ENCODE measurements around the gene OR2G3. TPM values are rescaled to one million over a fixed set of nuclear protein-coding genes. Genes with fewer than 3 reads are reported as not detected.

OR2G3 gene
- total RNA-seq, 1 donor from 2014 or later, result not detected

GRCh38 chr1:247653040-247653439, 47.7 kb downstream of the OR2G3 start:
- H3K4me3 ChIP-seq (ENCODE audit: low read depth, low read length), result no peak overlapping the region
- no peak for DNase-seq (ENCODE audit: low read depth)
- TF ChIP-seq CTCF (IDR thresholded peaks at IDR 0.05; ENCODE audit: insufficient read depth, low read length, poor library complexity, severe bottlenecking), result no peak
- no peaks in the 10 kb centered on the region for H3K36me3 ChIP-seq (ENCODE audit: control insufficient read depth, insufficient read depth, low read length)
- no peaks in the 10 kb centered on the region for H3K27me3 ChIP-seq (ENCODE audit: control insufficient read depth, insufficient read depth, low read length)

Other genes starting within 250 kb of the OR2G3 start
- gene NLRP3, start 189.4 kb upstream of the OR2G3 start, total RNA-seq, result 1.5 and 2.4 TPM in 2 replicates
- gene OR2B11, start 147.5 kb upstream of the OR2G3 start, total RNA-seq, result not detected in 2 replicates
- gene OR2C3, start 69.1 kb upstream of the OR2G3 start, total RNA-seq, result 0.04 and 0.07 TPM in 2 replicates
- 0.04 TPM in 1 of 2 replicates, not detected in the other for gene GCSAML, start 56.5 kb upstream of the OR2G3 start, total RNA-seq
- gene OR2G2, start 17.2 kb upstream of the OR2G3 start, total RNA-seq, result not detected in 2 replicates
- not detected in 2 replicates for gene OR13G1, start 74.2 kb downstream of the OR2G3 start, total RNA-seq
- gene OR6F1, start 111.1 kb downstream of the OR2G3 start, total RNA-seq, result not detected in 2 replicates
- gene OR14K1, start 133.0 kb downstream of the OR2G3 start, total RNA-seq, result not detected in 2 replicates
- gene OR14A2, start 142.6 kb downstream of the OR2G3 start, total RNA-seq, result not detected in 2 replicates
- not detected in 2 replicates for gene OR1C1, start 155.0 kb downstream of the OR2G3 start, total RNA-seq
- not detected in 2 replicates for gene OR14A16, start 218.5 kb downstream of the OR2G3 start, total RNA-seq
- not detected in 2 replicates for gene OR11L1, start 236.3 kb downstream of the OR2G3 start, total RNA-seq

Measured in kidney epithelial cell (primary cell).